ENCODE results near the gene DPPA3. TPM values are rescaled to one million over a fixed set of nuclear protein-coding genes. Genes with fewer than 3 reads are reported as not detected.
"Not testable (repeated sequence)": the region's sequence is repeated elsewhere in the genome, so short reads cannot be mapped to it uniquely, and the experiment has no call there.

DPPA3 gene
- not detected for polyA plus RNA-seq (ENCODE audit: insufficient read length)

DNA sequence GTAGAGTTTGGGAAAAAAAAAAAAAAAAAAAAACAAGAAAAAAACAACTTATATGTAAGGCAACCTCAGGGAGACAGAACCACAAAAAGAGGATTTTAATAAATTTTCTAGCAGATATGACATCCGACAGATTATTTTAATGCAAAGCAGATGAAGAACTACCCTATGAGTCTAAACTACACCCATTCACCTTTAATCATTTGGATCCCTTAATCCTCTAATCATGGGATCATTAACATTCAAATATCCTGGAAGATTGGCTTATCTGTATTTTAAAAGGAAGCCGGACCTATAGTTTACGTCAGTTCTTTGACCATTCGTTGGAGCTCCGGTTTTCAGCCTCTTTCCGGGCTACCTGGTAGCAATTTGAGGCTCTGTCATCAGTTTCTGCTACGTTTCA, at the start of gene DPPA3:
Gene DPPA3, plus strand, starts transcription at position 301 of the 400 bp plus-strand sequence. CDS start 138 bp downstream, outside the sequence.
- DNase-seq (ENCODE audit: low read depth), result no peak

DNA sequence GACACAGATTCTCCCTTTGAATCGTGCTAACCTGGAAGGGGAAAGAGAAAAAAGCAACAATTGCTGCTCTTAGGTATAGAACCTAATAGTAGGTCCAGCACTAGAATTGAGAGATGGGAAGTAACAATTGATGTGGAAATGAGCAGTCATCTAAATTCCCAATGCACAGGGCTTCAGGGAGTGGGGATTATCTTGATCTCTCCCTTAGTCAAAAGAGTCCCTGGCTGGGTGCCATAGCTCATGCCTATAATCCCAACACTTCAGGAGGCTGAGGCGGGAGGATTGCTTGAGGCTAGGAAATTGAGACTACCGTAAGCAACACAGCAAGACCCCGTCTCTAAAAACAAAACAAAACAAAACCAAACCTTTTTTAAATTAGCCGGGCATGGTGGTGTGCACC, 49.5 kb upstream of the DPPA3 start:
- DNase-seq (ENCODE audit: low read depth), result no peak

DNA sequence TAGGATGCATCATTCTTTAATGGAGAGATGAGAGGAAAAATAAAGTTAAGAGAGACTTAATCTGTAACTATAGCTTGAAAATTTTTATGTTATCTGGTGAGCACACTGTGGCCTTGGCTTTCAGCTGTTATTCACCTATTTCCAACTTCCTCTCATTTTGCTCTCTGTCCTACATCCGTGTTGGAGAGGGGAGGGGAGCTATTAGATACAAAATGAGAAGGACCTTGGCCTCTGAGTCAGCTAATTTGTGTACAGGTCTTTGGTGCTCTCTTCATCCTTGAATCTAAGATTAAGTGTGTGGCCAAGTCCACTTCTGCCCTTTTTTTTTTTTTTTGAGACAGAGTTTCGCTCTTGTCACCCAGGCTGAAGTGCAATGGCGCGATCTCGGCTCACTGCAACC, 44.6 kb upstream of the DPPA3 start:
- no peak for DNase-seq (ENCODE audit: low read depth)

DNA sequence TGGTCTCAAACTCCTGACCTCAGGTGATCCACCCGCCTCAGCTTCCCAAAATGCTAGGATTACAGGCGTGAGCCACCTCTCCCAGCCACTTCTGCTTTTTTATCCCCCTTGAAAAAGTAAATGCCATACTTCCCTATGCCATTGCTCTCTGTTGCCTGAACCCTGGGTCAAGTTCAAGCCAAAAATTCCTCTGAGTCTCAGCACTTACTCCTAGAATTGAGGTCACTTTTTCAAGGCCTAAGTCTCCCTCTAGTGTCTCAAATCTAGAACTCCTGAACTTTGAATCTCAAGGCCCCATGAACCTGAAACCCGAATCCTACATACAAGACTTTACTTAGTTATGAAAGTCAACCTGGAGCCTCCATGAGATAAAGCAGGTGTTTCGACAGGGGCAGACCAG, 44.1 kb upstream of the DPPA3 start:
- DNase-seq (ENCODE audit: low read depth), result no peak

DNA sequence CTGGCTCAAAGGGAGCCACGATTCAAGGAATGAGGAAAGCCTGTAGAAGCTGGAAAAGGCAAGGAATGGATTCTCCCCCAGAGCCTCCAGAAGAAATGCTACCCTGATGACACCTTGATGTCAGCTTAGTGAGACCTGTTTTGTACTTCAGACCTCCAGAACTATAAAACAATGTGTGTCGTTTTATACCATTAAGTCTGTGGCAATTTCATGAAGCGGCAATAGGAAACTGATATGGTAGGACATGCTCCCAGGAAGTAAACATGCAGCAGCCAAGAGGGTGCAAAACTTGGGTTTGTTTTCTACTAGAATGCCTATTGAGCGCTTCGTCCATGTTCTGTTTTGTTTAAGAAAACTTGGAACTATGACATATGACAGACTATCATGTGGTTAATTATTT, 43.1 kb upstream of the DPPA3 start:
- DNase-seq (ENCODE audit: low read depth), result no peak

DNA sequence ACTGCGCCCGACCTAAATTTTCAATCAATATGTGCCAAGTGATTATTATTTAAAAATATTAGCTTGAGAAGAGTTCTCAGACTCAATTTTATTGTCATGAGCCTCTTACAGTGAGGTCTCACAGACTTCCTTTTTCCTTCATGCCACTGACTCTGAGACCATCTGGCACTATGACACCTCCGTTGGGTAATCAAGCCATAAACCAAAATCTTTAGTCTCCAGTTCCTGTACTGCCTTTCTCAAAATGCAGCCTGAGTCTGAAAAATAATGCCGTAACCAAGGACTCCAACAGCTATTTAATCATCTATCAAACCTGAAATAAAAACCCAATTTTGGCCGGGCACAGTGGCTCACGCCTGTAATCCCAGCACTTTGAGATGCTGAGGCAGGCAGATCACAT, 35.8 kb upstream of the DPPA3 start:
- not testable (repeated sequence) for DNase-seq (ENCODE audit: low read depth)

DNA sequence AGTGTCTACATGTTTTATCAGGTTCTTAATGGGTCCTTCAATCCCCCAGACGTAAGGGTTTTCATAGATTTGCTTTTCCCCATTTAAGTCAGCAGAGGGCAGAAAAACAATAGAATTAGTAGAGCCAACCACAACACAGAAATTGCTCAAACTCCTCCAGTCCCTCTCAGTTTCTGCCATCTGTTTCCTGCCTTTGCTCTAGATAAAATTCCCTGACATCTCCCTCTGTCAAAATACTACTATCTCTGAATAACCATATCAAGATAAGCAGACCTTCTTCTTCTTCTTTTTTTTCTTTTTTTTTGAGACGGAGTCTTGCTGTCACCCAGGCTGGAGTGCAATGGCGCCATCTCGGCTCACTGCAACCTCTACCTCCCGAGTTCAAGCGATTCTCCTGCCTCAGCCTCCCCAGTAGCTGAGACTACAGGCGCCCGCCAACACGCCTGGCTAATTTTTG, 33.8 kb upstream of the DPPA3 start:
- peak; percentile 19 for DNase-seq (ENCODE audit: low read depth)

DNA sequence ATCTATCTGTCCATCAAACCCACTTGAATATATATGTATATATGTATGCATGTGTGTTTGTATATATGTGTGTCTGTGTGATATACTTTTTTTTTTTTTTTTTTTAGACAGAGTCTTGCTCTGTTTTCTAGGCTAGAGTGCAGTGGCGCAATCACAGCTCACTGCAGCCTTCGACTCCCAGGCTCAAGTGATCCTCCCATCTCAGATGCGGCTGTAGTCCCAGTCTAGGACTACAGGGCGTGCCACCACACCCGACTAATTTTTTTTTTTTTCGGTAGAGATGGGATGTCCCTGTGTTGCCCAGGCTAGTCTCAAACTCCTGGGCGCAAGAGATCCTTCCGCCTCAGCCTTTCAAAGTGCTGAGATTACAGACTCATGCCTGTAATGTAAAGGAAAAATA, 32.5 kb upstream of the DPPA3 start:
- DNase-seq (ENCODE audit: low read depth), result no peak

DNA sequence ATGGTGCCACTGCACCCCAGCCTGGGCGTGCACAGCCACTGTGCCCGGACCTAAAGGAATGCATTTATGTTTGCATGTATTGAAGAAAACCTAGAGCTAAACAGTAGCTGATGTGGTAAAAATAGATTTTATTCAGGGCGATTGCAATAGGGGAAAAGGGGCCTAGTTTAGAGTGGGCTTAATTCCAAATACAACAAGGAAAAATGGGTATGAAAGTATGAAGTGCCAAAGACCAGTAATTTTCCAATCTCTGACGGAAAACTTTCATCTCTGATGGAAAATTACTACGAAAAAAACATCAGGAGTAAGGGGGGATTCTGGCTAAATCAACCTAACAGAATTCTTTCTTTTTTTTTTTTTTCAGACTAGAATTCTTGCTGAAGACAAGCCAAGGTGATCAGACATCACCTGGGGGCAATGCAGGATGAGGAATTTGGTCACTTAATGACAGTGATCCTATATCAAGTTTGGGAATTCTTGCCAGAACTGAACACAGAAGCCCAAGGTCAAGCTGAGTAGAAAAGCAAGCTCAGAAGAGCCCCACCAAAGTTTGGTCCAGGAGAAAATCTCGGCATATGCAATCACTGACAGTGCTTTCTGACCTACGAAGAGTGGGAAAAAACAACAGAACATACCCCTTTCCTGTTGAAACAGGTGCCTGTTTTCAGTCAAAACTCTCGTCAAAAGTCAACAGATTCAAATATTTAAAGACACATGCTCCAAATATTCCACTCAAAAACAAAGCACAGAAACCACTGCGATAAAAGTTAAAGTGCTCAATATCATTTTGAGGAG, 31.8 kb upstream of the DPPA3 start:
- DNase-seq (ENCODE audit: low read depth), result no peak

DNA sequence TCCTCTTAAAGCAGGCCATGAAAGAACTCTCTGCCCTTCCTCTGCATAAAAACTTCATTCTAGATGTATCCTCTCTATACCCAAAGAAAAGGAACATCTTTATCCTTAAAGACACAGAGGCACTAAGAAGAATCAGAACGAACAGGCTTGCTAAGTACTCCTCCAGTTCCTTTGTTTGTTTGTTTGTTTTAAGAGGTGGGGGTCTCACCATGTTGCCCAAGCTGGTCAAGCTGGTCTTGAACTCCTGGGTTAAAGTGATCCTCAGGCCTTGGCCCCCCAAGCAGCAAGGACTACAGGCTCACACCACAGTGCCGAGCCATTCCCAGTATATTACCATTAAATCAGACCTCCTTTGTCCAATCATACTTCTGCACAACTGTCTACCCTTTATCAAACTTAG, 29.7 kb upstream of the DPPA3 start:
- DNase-seq (ENCODE audit: low read depth), result no peak

DNA sequence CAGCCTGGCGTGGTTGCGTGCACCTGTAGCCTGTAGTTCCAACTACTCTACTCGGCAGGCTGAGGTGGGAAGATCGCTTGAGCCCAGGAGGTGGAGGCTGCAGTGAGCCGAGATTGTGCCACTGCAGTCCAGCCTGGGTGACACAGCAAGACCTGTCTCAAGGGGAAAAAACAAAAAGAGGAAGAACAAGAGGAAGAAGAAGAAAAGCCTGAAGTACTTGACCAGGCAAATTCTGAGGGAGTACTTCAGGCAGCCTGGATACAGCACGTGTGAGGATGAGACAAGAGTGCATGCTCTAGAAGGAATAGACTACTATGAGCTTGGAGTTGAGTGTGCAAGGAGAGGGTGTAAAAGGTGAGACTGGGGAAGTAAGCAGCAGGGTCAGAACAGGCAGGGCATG, 17.4 kb upstream of the DPPA3 start:
- no peak for DNase-seq (ENCODE audit: low read depth)

DNA sequence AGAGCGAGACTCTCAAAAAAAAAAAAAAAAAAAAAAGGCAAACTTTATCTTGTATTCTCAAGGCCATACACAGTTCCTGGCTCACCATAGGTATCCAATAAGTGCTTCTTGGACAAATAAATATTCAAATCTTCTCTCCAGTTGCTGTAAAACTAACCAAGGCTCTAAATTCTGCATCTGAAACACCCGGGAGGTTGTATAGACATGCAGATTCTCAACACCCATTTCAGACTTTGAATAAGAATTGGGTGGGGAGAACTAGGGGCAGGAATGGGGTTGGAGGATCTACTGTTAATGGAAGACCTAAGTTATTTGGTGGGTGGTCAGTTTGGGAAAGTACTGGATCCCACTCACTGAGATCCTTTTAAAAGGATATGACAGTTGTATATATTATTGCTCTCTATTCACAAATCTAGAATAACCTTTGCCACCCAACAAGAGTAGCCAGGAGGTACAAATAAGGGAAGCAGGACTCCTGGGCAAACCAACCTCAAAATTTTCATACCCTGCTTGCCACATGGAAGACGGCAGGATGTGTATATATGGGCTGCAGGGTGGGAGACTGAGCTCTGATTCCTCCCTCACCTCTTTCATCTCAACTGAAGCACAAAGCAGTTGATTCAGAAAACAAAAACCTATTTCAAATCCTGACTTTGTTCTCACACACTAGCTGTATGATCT, 16.5 kb upstream of the DPPA3 start:
- DNase-seq (ENCODE audit: low read depth), result no peak

DNA sequence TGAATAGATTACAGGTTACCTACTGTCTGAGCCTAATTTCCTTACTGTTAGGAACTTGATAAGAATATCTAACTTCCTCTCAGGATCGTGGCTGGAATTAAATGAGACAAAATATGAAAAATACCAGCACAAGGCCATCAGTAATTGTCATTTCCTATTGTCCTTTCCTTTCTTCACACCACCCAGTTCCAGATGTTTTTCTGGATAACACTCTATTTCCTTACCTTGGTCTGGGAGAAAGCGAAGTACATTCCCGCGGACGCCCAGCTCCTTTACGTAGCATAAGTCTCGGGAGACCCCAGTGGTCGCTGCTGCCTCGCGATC, 16.0 kb upstream of the DPPA3 start:
- DNase-seq (ENCODE audit: low read depth), result no peak

DNA sequence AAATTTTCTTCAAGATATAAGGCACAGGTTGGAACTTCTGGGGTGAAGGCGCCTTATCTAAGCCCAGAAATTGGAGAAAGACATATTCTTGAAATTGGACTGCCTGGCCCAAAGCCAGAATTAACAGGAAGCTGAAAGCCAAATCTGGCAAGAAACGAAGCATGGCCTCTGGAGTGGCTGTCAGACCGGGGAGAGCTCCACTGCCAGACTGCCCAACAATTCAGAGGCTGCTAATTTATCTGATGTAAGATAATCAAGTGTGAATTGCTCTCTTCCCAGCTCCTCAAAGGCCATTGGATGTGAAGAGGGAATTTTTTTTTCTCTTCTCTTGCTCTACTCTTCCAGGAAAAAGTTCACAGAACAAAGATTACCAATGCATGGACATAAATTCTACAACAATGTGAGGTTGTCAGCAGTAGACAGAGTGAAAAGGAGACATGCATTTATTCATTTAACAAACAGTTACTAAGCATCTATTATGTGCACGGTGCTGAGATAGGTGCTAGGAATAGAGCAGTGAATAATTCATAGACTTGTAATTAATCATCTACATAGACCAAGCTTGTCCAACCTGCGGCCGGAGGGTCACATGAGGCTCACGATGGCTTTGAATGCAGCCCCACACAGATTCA, 15.6 kb upstream of the DPPA3 start, which contains the start of gene GDF3:
Gene GDF3, minus strand, starts transcription at position 210 of the 632 bp plus-strand sequence. Its CDS starts 47 bp downstream, at position 163.
- no peak for DNase-seq (ENCODE audit: low read depth)

DNA sequence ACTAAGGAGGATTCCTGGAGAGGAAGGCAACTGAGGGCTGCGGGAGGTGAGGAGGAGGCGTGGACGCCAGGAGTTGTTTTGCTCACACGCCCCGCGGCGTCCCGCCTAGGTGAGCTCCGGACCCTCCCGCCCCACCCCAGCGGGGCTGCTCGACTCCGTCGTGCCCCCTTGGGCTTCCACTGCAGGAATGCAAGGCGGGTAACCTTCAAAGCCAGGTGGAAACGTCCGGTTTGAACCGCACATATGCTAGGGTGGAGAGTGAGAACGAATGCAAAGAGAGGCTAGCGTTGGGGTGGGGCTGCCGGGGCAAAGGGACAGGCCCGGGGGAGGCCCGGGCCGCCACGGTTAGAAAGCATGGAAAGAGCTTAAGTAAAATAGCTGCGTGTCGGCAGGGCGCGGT, 5.4 kb upstream of the DPPA3 start:
- DNase-seq (ENCODE audit: low read depth), result no peak

DNA sequence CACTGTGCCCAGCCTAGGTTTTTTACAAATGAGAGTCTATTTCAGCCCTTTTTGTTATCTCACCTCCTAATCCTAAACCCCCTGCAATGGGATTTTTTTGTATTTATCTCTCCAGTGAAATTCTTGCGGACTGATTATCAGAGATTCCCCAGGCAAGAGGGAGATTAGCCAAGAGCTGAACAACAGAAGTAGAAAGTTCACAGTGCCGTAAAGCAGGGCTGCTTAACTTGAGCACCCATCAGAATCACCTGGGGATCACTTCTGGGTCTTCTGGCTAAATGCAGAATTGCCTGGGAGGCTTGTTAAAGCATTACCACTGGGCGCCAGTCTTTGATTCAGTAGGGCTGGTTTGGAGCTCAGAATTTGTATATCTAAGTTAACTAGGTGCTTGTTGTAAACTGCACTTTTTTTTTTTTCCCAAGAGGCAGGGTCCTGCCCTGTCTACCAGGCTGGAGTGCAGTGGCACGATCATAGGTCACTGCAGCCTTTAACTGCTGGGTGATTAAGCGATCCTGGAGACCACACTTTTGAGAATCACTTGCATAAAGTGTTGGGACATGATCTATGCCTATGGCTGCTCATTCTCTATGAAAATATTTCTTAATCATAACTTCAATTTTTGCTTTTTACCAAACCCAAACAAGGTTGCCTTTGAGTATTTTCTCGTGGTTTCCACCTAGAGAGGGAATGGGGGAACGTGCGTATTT, 1.1 kb upstream of the DPPA3 start:
- DNase-seq (ENCODE audit: low read depth), result no peak

DNA sequence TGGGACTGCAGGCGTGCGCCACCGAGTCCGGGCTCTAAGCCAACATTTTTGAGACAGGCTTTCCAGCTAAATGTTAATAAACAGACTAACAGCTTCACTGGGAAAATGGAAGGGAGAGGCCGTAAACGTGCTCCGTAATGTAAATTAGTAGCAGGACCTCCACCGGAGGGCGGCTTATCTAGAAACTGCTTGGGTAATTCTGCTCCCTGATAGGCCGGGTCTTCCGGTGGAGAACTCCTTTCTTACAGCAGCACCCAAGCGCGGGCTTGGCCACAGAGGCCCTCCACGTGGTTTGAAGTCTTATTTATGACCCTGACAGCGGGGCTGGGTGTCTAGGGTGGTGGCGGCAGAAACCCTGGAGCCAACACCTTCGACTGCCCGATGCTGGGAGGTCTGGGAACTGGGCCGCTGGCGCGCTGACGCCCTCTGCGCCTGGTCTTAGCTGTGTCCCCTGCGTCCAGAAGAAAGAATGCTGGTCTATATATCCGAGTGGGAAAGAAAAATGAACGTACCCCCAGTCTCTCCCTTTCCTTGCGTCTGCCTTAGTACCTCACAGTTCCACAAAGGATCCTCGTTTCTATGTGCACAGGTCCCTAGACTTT, 1.7 kb downstream of the DPPA3 start:
- no peak for DNase-seq (ENCODE audit: low read depth)

DNA sequence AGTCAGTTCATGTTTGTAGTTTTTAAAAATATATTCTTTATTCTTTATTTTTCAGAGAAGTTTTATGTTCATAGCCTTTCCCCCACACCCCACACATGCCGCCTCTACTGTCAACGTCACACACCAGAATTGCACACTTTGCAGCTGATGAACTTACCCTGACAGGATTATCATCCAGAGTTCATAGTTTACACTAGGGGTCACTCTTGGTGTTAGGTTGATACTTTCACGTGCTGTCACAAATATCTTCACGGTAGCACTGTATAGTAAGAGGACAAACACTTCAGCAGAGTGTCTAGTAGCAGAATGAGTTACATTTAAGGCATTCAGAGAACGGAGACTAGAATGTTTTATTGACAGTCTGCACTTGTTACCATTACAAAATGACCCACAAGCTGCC, 5.1 kb downstream of the DPPA3 start:
- DNase-seq (ENCODE audit: low read depth), result no peak

DNA sequence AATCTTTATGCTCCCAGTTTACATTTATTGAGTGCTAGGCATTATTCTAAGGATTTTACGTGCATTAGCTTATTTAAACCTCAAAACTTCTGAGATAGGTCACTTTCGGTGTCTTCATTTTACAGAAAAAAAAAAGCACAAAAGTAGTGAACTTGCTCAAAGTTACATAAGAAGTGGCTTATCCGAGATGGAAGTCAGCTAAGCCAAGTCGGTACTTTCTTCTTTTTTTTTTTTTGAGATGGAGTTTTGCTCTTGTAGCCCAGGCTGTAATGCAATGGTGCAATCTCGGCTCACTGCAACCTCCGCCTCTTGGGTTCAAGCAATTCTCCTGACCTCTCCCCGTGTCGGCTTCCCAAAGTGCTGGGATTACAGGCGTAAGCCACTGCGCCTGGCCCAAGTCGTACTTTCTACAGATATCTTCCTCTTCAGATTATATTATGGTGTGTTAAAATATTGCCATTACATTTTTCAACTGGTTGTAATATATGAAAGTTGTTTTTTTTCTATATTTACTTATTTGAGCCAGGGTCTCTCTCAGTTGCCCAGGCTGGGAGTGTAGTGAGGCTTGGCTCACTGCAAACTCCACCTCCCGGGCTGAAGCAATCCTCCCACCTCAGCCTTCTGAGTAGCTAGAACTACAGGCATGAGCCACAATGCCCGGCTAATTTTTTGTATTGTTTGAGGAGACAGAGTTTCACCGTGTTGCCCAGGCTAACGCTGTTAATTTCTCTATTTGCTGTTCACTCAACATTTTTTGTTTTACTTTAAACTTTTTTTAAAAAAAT, 8.9 kb downstream of the DPPA3 start:
- DNase-seq (ENCODE audit: low read depth), result no peak

DNA sequence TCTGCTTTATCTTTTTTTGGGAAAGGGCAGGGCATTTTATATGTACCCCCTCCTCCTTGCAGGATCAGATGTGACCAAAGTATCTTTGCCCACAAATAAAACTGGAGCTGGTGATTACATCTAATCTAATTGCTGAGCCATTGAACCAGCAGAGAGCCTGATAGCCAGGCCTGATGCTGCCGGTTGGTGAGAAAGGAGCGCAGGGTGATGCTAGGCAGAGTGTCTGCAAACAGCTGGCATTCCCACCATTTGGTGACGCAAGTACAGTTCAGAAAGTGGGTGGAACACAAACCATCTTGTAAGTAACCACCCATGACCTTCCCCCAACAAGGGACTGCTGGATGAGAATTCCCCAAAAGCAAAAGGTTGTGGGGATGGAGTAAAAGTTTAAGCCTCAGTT, 12.7 kb downstream of the DPPA3 start:
- no peak for DNase-seq (ENCODE audit: low read depth)

DNA sequence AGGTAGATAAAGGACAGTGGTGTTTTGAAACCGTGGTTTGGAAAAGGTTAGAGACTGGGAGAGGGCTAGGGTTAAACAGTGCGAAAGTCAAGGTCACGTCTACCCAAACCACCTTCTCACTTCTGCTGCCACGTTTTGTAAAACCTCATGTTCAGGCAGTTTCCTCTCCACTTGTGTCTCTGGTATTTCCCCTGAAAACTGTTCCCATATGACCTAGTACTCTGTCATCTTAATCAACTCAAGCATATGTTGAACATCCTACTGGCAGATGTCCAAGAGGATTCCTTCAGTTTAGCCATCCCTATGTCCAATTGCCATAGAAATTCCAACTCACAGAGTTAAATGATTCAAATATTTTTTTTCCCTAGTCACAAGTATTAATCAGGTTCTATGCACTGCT, 18.5 kb downstream of the DPPA3 start:
- no peak for DNase-seq (ENCODE audit: low read depth)
